PFSK-1 (cell line): Measurements from ENCODE around the gene CD48.

Source experiments
- FOXP2 ChIP-seq: optimal IDR thresholded peaks from 2 replicates; pipeline ENCODE3; 2011; ENCODE audit warnings: borderline replicate concordance, control low read depth, inconsistent platforms; ENCODE audit not compliant: insufficient read depth; ENCODE audit errors: extremely low read length, extremely low read depth
- POLR2AphosphoS5 ChIP-seq: IDR thresholded peaks from 2 replicates; pipeline ENCODE4 v1.6.1; 2012; ENCODE audit warnings: low read depth, mild to moderate bottlenecking, control low read depth, low read length, moderate library complexity
- REST ChIP-seq, 2 experiments: IDR thresholded peaks; 2 replicates each; pipeline versions ENCODE4 v1.6.1 to v1.8.0; 2011 to 2012; ENCODE audit warnings: low read depth in 2 of 2, low read length in 2 of 2, control low read depth in 1 of 2, inconsistent platforms in 1 of 2, mild to moderate bottlenecking in 1 of 2, moderate library complexity in 1 of 2; ENCODE audit not compliant: insufficient read depth in 1 of 2
- SIN3A ChIP-seq: IDR thresholded peaks from 2 replicates; pipeline ENCODE4 v1.6.1; 2012; ENCODE audit warnings: mild to moderate bottlenecking, low read length, moderate library complexity, borderline replicate concordance; ENCODE audit not compliant: insufficient read depth
- TAF1 ChIP-seq: IDR thresholded peaks from 2 replicates; pipeline ENCODE4 v1.6.1; 2012; ENCODE audit warnings: low read length, control low read depth, borderline replicate concordance; ENCODE audit not compliant: insufficient read depth

DNA sequence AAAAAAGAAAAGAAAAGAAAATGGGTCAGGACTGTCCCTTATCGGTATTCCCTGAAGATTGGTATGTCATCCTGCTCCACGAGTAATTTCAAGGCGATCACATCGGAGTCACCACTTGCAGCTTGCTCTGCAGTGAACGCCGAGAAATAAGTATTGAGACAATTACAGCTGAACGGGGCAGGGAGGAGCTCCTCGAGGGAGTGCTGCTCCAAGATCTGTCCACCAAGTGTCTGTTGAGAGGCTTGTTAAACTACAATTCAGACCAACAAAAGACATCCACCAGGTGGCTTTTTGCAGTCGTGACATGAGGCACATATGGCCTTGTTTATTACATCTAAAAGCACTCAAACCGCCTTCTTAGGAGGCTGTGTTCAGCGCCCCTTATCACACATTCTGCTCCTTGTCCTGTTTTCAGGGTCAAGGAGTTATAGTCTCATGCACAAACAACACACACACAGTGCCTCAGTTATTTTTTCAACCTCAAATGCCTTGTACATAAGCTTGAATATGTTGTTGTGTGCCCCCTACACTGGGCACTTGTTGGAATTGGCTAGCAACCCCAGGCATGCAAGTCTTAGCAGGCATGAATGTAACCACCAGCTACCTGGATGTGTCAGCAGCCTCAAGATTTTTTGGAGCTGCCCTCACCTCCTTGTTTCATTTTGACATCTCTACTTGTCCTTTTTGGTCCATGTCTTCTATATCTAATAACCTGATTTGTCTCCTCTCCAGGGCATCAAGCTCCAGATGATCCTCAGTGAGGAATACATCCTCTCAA lies 13.0 kb upstream of the CD48 start:
- no peak for TF ChIP-seq FOXP2
- no peak for TF ChIP-seq POLR2AphosphoS5
- no peak for TF ChIP-seq REST (IDR thresholded peaks at IDR 0.05; ENCODE audit: insufficient read depth in 1 of 2, low read depth in 2 of 2, low read length in 2 of 2)
- TF ChIP-seq SIN3A, result no peak
- no peak for TF ChIP-seq TAF1
